Tongue (tissue), 2 donors: ENCODE data around the gene PILRA. TPM values are rescaled to one million over a fixed set of nuclear protein-coding genes. Genes with fewer than 3 reads are reported as not detected.
"Not testable (repeated sequence)": the region's sequence is repeated elsewhere in the genome, so short reads cannot be mapped to it uniquely, and the experiment has no call there.

Experiments
- DNase-seq: peaks from one replicate; pipeline ENCODE4 v3.0.0-alpha.2; 2015
- total RNA-seq: library from RNA; depleted of rRNA; stranded (reverse); fragments of >200 nt; gene quantifications from one replicate; pipeline ENCODE4 v1.2.3, GENCODE V29; 2014

The PILRA gene
- total RNA-seq, 1 donor from 2014 or later = 1.1 TPM

DNA sequence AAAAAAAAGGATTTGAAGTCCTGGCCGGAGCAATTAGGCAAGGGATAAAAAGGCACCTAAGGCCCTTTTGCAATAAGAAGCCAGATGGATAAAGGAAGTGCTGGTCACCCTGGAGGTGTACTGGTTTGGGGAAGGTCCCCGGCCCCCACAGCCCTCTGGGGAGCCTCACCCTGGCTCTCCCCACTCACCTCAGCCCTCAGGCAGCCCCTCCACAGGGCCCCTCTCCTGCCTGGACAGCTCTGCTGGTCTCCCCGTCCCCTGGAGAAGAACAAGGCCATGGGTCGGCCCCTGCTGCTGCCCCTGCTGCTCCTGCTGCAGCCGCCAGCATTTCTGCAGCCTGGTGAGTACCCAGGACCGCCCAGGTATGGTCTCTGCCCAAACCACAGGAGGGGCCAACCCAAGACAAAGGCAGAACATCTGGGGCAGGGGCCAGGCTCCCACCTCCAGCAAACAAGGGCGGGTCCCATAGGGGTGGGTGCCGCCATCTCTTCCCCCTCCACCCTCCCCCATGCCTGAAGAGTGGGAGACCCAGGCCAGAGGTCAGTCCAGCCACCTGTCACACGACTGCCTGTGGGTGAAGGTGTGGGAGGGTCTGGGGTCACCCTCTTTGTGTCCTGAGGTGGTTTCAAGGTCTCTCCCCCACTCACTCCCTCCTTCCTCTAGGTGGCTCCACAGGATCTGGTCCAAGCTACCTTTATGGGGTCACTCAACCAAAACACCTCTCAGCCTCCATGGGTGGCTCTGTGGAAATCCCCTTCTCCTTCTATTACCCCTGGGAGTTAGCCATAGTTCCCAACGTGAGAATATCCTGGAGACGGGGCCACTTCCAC is 15.0 kb upstream of the PILRA start, which contains the start of gene PILRB:
PILRB (plus strand) TSS at position 91 of the 830 bp plus-strand sequence; CDS start at position 277, 186 bp downstream.
- DNase-seq = no peak

DNA sequence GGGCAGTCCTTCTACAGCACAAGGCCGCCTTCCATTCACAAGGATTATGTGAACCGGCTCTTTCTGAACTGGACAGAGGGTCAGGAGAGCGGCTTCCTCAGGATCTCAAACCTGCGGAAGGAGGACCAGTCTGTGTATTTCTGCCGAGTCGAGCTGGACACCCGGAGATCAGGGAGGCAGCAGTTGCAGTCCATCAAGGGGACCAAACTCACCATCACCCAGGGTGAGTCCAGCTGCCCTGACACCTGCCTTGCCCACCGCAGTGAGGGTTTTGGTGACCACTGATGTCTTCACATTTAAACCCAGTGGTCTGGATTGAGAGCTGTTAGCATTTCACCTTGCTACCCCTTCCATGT is 14.5 kb upstream of the PILRA start:
- DNase-seq = no peak

DNA sequence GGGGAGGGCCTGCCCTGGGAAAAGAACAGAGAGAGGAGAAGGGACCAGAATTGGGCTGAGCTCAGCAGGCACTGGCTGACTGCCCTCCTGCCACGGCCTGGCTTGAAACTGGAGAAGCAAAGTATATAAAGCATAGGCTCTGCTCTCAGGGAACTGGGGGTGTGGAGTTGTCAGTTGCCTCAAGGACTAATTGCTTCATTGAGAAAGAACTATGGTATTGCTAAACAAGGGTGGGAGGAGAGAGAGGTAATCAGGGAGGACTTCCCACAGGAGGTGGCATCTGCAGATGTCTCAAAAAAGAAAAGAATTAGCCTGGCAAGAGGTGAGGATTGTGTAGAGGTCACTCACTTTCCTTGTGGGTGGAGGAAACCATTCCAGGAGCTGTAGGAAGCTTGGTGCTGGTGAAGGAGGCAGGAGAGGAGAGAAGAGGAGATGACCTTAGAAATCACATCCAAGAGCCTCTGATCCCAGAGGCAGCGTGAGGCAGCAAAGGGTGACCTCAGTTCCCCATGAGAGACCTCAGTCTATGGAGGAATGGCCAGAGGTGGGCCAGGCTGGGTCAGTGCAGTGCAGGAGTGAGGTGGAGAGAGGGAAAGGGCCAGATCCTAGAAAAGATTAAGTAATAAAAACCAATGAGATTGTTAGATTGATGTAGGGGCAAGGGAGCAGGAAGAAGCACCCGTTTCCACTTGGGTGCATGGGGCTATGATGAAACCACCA is 13.0 kb upstream of the PILRA start:
- DNase-seq = no peak

DNA sequence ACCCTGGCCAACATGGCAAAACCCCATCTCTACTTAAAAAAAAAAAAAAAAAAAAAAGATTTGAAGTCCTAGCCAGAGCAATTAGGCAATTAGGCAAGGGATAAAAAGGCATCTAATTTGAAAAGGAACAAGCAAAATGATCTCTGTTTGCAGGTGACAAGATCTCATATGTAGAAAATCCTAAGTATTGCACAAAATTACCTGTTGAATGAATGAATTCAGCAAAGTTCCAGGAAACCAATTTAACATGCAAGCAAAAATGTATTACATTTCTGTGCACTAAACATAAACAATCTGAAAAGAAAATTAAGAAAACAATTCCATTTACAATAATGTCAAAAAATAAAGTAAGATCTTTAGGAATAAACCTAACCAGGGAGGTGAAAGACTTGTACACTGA is 10.2 kb upstream of the PILRA start:
- DNase-seq = no peak

DNA sequence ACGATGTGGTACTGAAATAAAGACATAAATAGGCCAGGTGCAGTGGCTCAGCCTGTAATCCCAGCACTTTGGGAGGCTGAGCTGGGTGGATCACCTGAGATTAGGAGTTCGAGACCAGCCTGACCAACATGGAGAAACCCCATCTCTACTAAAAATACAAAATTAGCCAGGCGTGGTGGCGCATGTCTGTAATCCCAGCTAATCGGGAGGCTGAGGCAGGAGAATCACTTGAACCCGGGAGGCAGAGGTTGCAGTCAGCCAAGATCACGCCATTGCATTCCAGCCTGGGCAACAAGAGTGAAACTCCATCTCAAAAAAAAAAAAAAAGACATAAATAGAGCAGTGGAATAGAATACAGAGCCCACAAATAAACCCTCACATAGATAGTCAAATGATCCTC is 9.5 kb upstream of the PILRA start:
- not testable (repeated sequence) for DNase-seq

- no peak for DNase-seq
Observed at GRCh38 chr7:100364480-100364879, 8.8 kb upstream of the PILRA start.

DNA sequence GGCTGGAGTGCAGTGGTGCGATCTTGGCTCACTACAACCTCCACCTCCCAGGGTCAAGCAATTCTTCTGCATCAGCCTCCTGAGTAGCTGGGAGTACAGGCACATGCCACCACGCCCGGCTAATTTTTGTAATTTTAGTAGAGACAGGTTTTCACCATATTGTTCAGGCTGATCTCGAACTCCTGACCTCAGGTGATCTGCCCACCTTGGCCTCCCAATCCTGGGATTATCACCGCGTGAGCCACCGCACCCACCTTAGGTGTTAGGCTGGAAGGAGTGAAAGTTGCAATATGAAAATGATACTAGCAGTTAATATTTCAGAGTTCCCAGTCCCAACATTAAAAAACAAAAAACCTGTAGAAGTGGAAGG is 7.3 kb upstream of the PILRA start:
- DNase-seq = not testable (repeated sequence)

GRCh38 chr7:100366411-100367250 is 6.7 kb upstream of the PILRA start:
- DNase-seq = no peak

DNA sequence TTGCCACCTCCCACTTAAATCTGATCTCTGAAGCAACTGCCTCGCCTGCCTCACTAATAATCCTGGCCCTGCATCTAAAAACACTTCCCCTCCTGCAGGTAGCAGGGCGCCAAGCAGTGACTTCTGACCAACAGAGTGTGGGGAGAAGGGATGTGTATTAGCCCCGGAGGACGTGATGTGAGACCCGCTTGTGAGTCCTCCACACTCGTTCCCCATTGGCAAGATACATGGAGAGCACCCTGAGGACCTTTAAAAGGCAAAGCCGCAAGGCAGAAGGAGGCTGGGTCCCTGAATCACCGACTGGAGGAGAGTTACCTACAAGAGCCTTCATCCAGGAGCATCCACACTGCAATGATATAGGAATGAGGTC is 6.1 kb upstream of the PILRA start:
- no peak for DNase-seq

GRCh38 chr7:100367676-100368613 is 5.3 kb upstream of the PILRA start:
- DNase-seq = no peak

GRCh38 chr7:100369105-100369504 is 4.2 kb upstream of the PILRA start:
- peak; percentile 22 for DNase-seq

DNA sequence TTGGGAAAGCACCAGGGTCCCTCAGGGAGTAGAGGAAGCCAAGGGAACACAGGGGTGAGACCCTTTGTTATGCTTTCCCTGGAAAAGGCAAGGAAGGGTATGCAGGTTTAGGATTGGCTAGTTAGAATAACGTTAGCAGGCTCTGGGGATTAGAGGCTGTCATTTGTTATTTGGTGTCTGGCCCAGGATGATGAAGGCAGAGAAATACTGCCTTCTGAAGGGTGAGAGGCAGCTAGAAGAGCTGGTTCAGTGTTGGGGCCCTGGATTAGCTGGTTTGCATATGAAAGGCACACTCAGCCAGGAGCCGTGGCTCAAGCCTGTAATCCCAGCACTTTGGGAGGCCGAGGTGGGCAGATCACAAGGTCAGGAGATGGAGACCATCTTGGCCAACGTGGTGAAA is 3.0 kb upstream of the PILRA start:
- DNase-seq = no peak

DNA sequence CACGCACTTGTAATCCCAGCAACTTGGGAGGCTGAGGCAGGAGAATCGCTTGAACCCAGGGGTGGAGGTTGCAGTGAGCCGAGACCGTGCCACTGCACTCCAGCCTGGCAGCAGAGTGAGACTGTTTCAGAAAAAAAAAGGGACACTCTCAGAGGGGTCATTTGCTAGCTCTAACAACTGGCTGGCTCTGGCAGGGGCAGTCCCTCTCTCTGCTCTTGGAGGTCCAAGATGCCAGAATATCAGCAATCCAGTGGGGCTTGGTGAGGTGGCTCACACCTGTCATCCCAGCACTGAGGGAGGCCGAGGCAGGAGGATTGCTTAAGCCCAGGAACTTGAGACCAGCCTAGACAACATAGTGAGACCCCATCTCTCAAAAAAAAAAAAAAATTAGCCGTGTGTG is 2.5 kb upstream of the PILRA start:
- no peak for DNase-seq

DNA sequence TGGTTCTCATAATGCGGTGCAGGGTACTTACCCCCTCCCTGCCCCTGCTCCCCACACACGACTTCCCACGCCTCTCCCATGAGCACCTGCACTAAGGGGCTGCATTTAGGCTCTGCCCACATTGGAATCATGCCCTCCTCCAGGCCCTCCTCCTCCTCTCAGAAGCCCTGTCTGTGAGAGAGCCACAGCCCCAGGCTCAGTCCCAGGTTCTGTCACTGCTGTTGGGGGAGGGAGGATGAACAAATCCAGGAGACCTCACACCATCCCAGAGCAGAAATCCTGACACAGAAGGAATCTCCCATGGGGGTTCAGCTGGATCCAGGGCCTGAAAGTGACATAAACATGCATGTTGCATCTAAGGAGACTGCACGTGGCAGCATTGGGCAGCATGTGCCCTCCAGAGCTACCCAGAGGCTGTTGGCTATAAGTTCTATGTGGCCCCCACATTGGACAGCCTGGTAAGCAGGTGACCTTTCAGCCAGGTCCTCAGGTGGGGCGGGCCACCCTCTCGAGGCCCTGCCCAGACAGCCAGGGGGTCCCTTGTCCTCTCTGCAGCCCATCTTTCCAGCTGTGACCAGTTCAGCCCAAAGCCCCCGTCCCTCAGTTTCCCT is 1.6 kb upstream of the PILRA start:
- no peak for DNase-seq

GRCh38 chr7:100372256-100372655 is 1.0 kb upstream of the PILRA start:
- DNase-seq = peak; percentile 11

DNA sequence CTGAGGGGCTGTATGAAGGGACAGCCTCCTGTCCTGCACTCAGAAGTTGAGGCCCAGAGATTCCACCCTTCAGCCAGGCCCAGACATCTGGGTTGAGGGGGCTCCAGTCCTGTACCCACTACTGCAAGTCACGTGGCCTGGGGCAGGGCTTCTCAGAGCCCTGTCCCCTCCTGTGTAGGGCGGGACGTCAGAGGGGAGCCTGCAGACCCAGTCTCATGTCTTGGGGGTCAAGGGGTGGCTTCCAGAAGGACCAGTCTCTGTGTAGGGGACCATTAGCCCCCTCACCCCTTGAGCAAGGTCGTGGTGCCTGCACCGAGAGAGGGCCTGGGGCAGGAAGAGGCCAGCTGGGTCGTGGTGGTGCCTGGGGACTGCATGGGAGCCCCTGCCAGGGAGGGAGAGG is 593 bp upstream of the PILRA start:
- DNase-seq = no peak

- DNase-seq = not testable (repeated sequence)
Observed at GRCh38 chr7:100373870-100374598, 747 bp downstream of the PILRA start.

GRCh38 chr7:100374601-100375000 is 1.3 kb downstream of the PILRA start:
- DNase-seq = no peak

GRCh38 chr7:100376066-100376465 is 2.8 kb downstream of the PILRA start:
- no peak for DNase-seq

DNA sequence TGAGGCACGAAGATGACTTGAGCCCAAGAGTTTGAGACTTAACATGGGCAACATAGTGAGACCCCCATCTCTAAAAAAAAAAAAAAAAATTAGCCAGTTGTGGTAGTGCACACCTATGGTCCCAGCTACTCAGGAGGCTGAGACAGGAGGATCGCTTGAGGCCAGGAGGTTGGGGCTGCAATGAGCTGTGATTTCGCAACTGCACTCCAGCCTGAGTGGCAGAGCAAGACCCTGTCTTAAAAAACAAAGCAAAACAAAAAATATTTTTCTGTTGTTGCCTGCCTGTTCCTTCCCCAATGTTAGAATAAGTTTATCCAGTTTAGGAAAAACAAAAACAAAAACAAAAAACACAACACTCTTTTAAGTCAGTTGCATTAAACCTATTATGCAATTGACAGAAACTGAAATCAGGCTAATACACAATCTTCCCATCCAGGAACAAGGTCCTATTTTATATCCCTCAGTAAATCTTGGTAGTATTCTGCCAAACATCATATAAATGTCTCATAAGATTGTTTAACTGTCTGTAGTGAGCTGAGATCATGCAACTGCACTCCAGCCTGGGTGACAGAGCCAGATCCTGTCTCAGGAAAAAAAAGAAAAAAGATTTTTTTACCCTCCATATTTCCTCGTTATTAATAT is 4.9 kb downstream of the PILRA start:
- no peak for DNase-seq
